HUES6 (cell line): ENCODE measurements around the gene SIK2.

ENCODE experiments used
- H3K27ac ChIP-seq: 2 replicates; pipeline ENCODE4 v1.7.0; 2013; ENCODE audit warnings: low read depth, mild to moderate bottlenecking, low read length, inconsistent platforms
- H3K27me3 ChIP-seq: 2 replicates; pipeline ENCODE4 v1.6.1; 2013; ENCODE audit warnings: low read length; ENCODE audit not compliant: control insufficient read depth, insufficient read depth
- H3K36me3 ChIP-seq: 2 replicates; pipeline ENCODE4 v1.6.1; 2013; ENCODE audit warnings: low read length; ENCODE audit not compliant: control insufficient read depth, insufficient read depth
- H3K4me1 ChIP-seq: 2 replicates; pipeline ENCODE4 v1.6.1; 2013; ENCODE audit warnings: low read length; ENCODE audit not compliant: control insufficient read depth, insufficient read depth
- H3K4me3 ChIP-seq: 2 replicates; pipeline ENCODE4 v1.5.1; 2013; ENCODE audit warnings: low read depth, low read length
- H3K9ac ChIP-seq: one replicate; pipeline ENCODE4 v1.6.1; 2013; ENCODE audit warnings: mild to moderate bottlenecking, low read length
- H3K9me3 ChIP-seq: 2 replicates; pipeline ENCODE4 v1.6.1; 2013; ENCODE audit warnings: low read depth, low read length; ENCODE audit not compliant: control insufficient read depth, insufficient read depth

SIK2 gene

GRCh38 chr11:111730871-111731591 lies 128.8 kb downstream of the SIK2 start:
- H3K27me3 ChIP-seq, result no peaks in the 10 kb centered on the region
- no peak overlapping the region for H3K9ac ChIP-seq
- H3K27ac ChIP-seq, result no peak overlapping the region
- H3K4me3 ChIP-seq, result no peak overlapping the region
- H3K36me3 ChIP-seq, result peaks cover 17% of the 10 kb centered on the region; the same call in 1 of the 2 replicates
- H3K9me3 ChIP-seq, result no peaks in the 10 kb centered on the region
- peaks cover 12% of the 10 kb centered on the region for H3K4me1 ChIP-seq

GRCh38 chr11:111731821-111732220 lies 129.6 kb downstream of the SIK2 start:
- H3K27me3 ChIP-seq, result no peaks in the 10 kb centered on the region

GRCh38 chr11:111733016-111733415 lies 130.8 kb downstream of the SIK2 start:
- Histone ChIP-seq H3K9ac (no peak overlapping the region), H3K4me1 (peaks cover 12% of the 10 kb centered on the region), H3K4me3 (no peak overlapping the region), H3K27me3 (no peaks in the 10 kb centered on the region), H3K27ac (no peak overlapping the region), H3K9me3 (no peaks in the 10 kb centered on the region), H3K36me3 (peaks cover 15% of the 10 kb centered on the region)

More at GRCh38 chr11:111731821-111732220, 129.6 kb downstream of the SIK2 start:
- Histone ChIP-seq H3K36me3 (peaks cover 9% of the 10 kb centered on the region; the same call in 1 of the 2 replicates), H3K4me1 (peaks cover 12% of the 10 kb centered on the region), H3K9ac (no peak overlapping the region), H3K9me3 (no peaks in the 10 kb centered on the region), H3K27ac (no peak overlapping the region), H3K4me3 (no peak overlapping the region)

GRCh38 chr11:111733611-111734088 lies 131.4 kb downstream of the SIK2 start:
- H3K9me3 ChIP-seq, result no peaks in the 10 kb centered on the region
- no peak overlapping the region for H3K4me3 ChIP-seq
- H3K4me1 ChIP-seq, result peaks cover 16% of the 10 kb centered on the region
- H3K27me3 ChIP-seq, result no peaks in the 10 kb centered on the region
- peaks cover 21% of the 10 kb centered on the region for H3K36me3 ChIP-seq
- H3K27ac ChIP-seq, result no peak overlapping the region
- no peak overlapping the region for H3K9ac ChIP-seq

GRCh38 chr11:111734101-111734953 lies 132.1 kb downstream of the SIK2 start:
- Histone ChIP-seq H3K36me3 (peaks cover 21% of the 10 kb centered on the region), H3K4me1 (peaks cover 16% of the 10 kb centered on the region), H3K27ac (no peak overlapping the region), H3K4me3 (no peak overlapping the region), H3K27me3 (no peaks in the 10 kb centered on the region), H3K9ac (no peak overlapping the region), H3K9me3 (no peaks in the 10 kb centered on the region)

- peaks cover 21% of the 10 kb centered on the region for H3K36me3 ChIP-seq
- H3K4me3 ChIP-seq, result no peak overlapping the region
- H3K4me1 ChIP-seq, result peaks cover 16% of the 10 kb centered on the region
- H3K9ac ChIP-seq, result no peak overlapping the region
- H3K9me3 ChIP-seq, result no peaks in the 10 kb centered on the region
- H3K27me3 ChIP-seq, result no peaks in the 10 kb centered on the region
- H3K27ac ChIP-seq, result no peak overlapping the region
These were observed 132.7 kb downstream of the SIK2 start for GRCh38 chr11:111734954-111735261.

GRCh38 chr11:111735262-111736116 lies 133.2 kb downstream of the SIK2 start:
- no peaks in the 10 kb centered on the region for H3K27me3 ChIP-seq
- no peaks in the 10 kb centered on the region for H3K9me3 ChIP-seq
- H3K27ac ChIP-seq, result no peak overlapping the region
- no peak overlapping the region for H3K9ac ChIP-seq
- no peak overlapping the region for H3K4me3 ChIP-seq
- H3K4me1 ChIP-seq, result peaks cover 16% of the 10 kb centered on the region
- H3K36me3 ChIP-seq, result peaks cover 26% of the 10 kb centered on the region

GRCh38 chr11:111736181-111736590 lies 133.9 kb downstream of the SIK2 start:
- Histone ChIP-seq H3K9ac (no peak overlapping the region), H3K36me3 (peaks cover 33% of the 10 kb centered on the region), H3K9me3 (no peaks in the 10 kb centered on the region), H3K27me3 (no peaks in the 10 kb centered on the region), H3K4me3 (no peak overlapping the region), H3K4me1 (peaks cover 16% of the 10 kb centered on the region), H3K27ac (no peak overlapping the region)

- Histone ChIP-seq H3K27me3 (no peaks in the 10 kb centered on the region), H3K4me3 (no peak overlapping the region), H3K36me3 (peaks cover 40% of the 10 kb centered on the region), H3K9me3 (no peaks in the 10 kb centered on the region), H3K9ac (no peak overlapping the region), H3K27ac (no peak overlapping the region), H3K4me1 (peaks cover 13% of the 10 kb centered on the region)
These were observed 134.6 kb downstream of the SIK2 start for GRCh38 chr11:111736621-111737443.
